HG03439 (cell line): ENCODE results near the gene ARL16.

Source experiments
- ATAC-seq: cut with Tn5 transposase; IDR thresholded peaks from one replicate; pipeline ENCODE4 v1.9.1; 2021; ENCODE audit warnings: mild to moderate bottlenecking, moderate library complexity; ENCODE audit not compliant: unreplicated experiment

Gene ARL16

GRCh38 chr17:81713004-81713555 lies 29.5 kb upstream of the ARL16 start:
- no peak for ATAC-seq

DNA sequence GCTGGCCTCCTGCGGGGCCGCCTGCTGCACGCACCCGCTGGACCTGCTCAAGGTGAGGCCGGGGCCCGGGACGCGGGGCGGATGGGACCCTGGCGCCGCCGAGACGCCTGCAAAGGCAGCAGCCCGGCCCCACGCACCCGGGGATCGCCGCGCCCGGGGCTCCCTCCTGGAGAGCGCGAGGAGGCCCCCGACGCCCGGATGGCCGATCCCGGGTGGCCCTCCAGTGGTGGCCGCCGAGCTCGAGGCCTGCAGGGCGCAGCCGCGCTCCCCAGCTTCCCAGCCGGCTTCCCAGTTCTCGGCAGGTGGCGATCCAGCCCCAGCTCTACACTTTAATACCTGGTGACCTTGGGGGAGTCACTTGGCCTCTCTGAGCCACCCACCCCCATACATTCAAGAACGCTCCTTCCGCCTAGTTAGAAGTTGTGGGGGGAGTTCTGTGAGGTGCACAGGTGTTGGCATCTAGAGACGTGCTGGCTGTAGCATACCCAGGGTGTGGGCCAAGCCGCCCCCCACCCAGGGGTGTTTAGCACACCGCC lies 28.9 kb upstream of the ARL16 start:
- ATAC-seq, result no peak

GRCh38 chr17:81711814-81712467 lies 28.3 kb upstream of the ARL16 start, which contains the start of gene SLC25A10:
Gene SLC25A10, plus strand, starts transcription at chr17:81712284. Its CDS starts 143 bp downstream, at chr17:81712427.
- peak; percentile 75 for ATAC-seq

GRCh38 chr17:81710514-81711308 lies 27.1 kb upstream of the ARL16 start:
- no peak for ATAC-seq

DNA sequence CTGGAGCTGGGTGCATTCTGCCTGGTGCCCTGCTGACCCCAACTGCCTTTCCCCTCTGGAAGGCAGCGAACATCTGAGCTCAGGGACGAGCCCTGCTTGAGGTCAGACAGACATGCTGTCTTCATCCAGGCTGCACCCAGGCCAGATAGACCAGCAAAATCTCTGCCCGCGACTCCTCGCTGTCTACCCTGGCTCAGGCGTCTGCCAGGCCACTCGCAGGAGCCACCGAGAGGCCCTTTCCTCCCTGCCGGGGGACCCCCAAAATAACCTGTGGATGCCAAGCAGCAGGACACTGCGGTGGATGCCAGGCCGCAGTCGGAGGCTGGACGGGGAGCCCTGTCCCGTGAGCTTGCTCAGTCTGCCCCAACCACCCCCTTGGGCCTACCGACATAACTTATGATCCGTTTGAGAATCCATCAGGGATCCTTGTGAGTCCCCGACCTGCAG lies 25.2 kb upstream of the ARL16 start:
- ATAC-seq, result no peak

GRCh38 chr17:81707725-81708646 lies 24.4 kb upstream of the ARL16 start:
- ATAC-seq, result no peak

- no peak for ATAC-seq
Measured at GRCh38 chr17:81706757-81707624, 23.4 kb upstream of the ARL16 start.

- no peak for ATAC-seq
Measured at GRCh38 chr17:81706232-81706611, 22.6 kb upstream of the ARL16 start.

GRCh38 chr17:81705518-81706231 lies 22.1 kb upstream of the ARL16 start:
- ATAC-seq, result no peak

- ATAC-seq, result peak; percentile 3
Measured at GRCh38 chr17:81703747-81704654, 20.4 kb upstream of the ARL16 start.

DNA sequence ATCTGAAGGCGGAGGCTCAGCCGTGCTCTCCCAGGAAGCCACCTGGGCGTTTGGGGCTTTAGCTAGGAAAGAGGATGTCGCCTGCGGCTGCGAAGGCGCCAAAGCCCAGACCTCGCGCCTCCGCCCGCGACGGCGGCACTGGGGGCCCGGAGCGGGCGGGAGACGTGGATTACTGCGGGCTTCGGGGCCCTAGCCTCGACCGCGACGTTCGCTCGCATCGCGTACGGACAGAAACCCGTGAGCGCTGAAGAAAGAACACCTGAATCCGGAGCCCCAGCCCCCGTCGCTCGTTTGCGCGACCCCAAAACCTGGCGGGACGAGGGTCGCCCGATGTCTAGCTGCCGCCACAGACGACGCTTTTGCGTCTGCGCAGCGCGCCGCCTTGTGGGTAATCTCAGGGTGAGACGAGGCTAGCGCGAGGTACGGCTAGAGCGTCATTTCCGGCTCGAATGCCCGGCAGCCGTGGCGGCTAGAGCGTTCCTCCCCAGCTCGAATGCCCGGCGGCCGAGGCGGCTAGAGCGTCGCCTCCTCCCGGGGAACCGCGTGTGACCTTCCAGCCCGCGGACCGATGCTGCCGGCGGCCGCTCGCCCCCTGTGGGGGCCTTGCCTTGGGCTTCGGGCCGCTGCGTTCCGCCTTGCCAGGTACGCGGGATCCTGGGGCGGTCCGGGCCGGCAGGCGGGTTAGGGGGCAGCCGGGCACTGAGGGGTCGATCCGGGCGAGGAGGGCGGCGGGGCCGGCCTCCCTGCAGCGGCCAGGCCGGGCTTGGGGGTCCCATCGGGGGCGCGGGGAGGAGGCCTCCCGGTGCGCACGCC lies 19.5 kb upstream of the ARL16 start, which contains the start of gene MRPL12:
Gene MRPL12, plus strand, starts transcription at position 434 of the 813 bp plus-strand sequence. Its CDS starts 135 bp downstream, at position 569.
- ATAC-seq, result peak; percentile 74

DNA sequence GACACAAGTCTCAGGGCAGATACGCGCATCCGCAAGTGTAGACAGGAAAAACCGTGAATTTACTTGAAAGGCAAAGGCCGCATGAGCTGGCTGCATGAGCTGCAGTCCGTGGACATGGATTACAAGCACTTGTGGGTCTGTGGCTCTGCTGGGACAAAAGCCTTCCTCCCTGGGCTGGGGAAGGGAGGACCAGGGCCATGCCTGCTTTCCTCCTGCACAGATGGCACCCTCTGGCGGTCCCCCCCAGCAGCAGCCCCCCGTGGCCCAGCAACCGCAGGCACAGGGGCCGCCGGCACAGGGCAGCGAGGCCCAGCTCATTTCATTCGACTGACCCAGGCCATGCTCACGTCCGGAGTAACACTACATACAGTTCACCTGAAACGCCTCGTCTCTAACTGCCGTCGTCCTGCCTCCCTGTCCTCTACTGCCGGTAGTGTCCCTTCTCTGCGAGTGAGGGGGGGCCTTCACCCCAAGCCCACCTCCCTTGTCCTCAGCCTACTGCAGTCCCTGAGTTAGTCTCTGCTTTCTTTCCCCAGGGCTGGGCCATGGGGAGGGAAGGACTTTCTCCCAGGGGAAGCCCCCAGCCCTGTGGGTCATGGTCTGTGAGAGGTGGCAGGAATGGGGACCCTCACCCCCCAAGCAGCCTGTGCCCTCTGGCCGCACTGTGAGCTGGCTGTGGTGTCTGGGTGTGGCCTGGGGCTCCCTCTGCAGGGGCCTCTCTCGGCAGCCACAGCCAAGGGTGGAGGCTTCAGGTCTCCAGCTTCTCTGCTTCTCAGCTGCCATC lies 17.9 kb upstream of the ARL16 start:
- ATAC-seq, result no peak

- ATAC-seq, result no peak
Measured at GRCh38 chr17:81700353-81701287, 17.0 kb upstream of the ARL16 start.

GRCh38 chr17:81697261-81698044 lies 13.9 kb upstream of the ARL16 start:
- no peak for ATAC-seq
